Gastrocnemius medialis (tissue), 4 donors: ENCODE measurements around the gene KAZALD1.

Source experiments
- POLR2A ChIP-seq, 2 donors: fragments of 450-650 bp; IDR thresholded peaks; one replicate each; pipeline ENCODE4 v1.6.1; 2017; ENCODE audit warnings: antibody characterized with exemption in 2 of 2, mild to moderate bottlenecking in 2 of 2, moderate library complexity in 2 of 2
- TF ChIP-seq, protein P1 (sequence below), 5 experiments: fragments of 450-650 bp in 3 of 5; fragments of 200-600 bp in 2 of 5; sonication (generic) in 2 of 5; IDR thresholded peaks in 4 of 5; conservative IDR thresholded peaks in 1 of 5; 1 replicate in 4 of 5; 2 replicates in 1 of 5; pipeline ENCODE4 v1.5.1; 2016 to 2019; ENCODE audit warnings: antibody characterized with exemption in 5 of 5, mild to moderate bottlenecking in 3 of 5, moderate library complexity in 3 of 5

DNA sequence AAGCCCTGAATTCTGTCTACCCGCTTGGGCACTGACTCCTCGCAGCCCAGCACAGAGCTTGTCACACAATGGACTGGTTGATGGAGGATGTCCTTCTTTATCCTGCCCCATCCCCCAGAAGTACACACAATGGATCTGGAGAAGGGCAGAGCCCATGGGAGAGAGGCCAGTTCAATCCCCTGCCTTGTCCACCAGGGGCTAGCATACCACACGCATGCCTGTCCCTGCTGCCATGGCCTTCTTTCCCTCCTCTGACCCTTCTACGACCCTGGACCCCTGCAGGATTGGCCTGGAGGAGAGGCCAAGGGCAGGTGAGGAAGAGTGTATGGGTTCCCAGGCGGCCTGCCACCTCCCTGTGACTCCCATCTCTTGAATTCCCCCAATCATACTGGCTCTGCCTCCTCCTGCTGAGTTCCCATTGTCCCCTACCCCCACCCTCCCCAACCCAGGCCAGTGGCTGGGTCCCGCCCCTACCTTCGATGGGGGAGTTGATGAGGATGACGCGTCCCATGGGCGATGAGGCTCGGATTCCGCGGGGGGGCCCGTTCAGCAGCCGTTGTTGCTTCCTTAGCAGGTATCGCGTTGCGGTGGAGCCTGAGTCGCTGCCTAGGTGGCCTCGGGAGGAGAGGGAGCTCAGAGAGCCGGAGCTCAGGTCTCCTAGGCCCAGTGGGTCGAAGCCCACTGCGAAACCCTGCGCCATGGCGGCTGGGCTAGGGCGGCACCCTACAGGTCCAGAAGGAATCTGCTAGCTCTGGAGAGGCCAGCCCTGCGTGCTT lies 32.1 kb upstream of the KAZALD1 start:
- TF ChIP-seq, protein P1, sequence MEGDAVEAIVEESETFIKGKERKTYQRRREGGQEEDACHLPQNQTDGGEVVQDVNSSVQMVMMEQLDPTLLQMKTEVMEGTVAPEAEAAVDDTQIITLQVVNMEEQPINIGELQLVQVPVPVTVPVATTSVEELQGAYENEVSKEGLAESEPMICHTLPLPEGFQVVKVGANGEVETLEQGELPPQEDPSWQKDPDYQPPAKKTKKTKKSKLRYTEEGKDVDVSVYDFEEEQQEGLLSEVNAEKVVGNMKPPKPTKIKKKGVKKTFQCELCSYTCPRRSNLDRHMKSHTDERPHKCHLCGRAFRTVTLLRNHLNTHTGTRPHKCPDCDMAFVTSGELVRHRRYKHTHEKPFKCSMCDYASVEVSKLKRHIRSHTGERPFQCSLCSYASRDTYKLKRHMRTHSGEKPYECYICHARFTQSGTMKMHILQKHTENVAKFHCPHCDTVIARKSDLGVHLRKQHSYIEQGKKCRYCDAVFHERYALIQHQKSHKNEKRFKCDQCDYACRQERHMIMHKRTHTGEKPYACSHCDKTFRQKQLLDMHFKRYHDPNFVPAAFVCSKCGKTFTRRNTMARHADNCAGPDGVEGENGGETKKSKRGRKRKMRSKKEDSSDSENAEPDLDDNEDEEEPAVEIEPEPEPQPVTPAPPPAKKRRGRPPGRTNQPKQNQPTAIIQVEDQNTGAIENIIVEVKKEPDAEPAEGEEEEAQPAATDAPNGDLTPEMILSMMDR (IDR thresholded peaks at IDR 0.05 in 4 of 5, conservative IDR thresholded peaks at IDR 0.05 in 1 of 5): no peak
- no peak for TF ChIP-seq POLR2A (IDR thresholded peaks at IDR 0.05)
